HepG2 (cell line): ENCODE measurements around the gene C20orf141. TPM values are rescaled to one million over a fixed set of nuclear protein-coding genes. Genes with fewer than 3 reads are reported as not detected.
A peak's percentile ranks its signal among the peaks of the same experiment; 100 is the strongest.

Experiments used
- ATAC-seq: fragments of 200-7000 bp; cut with Tn5 transposase; 3 replicates; pipeline ENCODE4 v1.9.1; 2020; ENCODE audit warnings: mild to moderate bottlenecking, moderate library complexity
- BruUV-seq: library from RNA; stranded (reverse); fragments of 400-500 nt; replicated peaks from 2 replicates; lab custom pipeline; 2021; lab: Mats Ljungman, UMichigan
- CTCF ChIA-PET: fragments of 300-600 bp; formaldehyde crosslinking; extraction: SDS; loops from one replicate; lab custom pipeline; 2021; ENCODE audit warnings: low total read pairs, inconsistent platforms, low intra/inter-chr PET ratio; lab: Yijun Ruan, JAX
- POLR2A ChIA-PET: fragments of 350-600 bp; sonication (Branson Sonifier 250); formaldehyde crosslinking; loops from one replicate; lab custom pipeline; 2020; ENCODE audit warnings: antibody characterized with exemption, inconsistent platforms; lab: Yijun Ruan, JAX
- DNase-seq: peaks from one replicate; pipeline ENCODE4 v3.0.0-alpha.2; 2015; ENCODE audit warnings: low spot score
- FAIRE-seq: peaks from 3 replicates; lab custom pipeline; 2011; peaks lifted over from hg19 to GRCh38; lab: Jason Lieb, UNC
- H2AFZ ChIP-seq: one replicate; pipeline ENCODE4 v1.6.1; 2011; ENCODE audit warnings: low read length, inconsistent platforms
- H3K27ac ChIP-seq: fragments of 300-600 bp; 3 replicates; pipeline ENCODE4 v1.8.0; 2011; ENCODE audit warnings: mixed run types, mild to moderate bottlenecking, mixed read lengths, low read length, inconsistent platforms; ENCODE audit not compliant: insufficient read depth; ENCODE audit errors: extremely low read length
- H3K27me3 ChIP-seq, 2 experiments: fragments of 200-600 bp in 1 of 2; 2 replicates in 1 of 2; 3 replicates in 1 of 2; pipeline versions ENCODE4 v1.6.0 to v1.8.0; 2011; ENCODE audit warnings: low read length in 2 of 2, mild to moderate bottlenecking in 2 of 2, moderate library complexity in 2 of 2, inconsistent platforms in 1 of 2; ENCODE audit not compliant: insufficient read depth in 2 of 2, control insufficient read depth in 1 of 2
- H3K36me3 ChIP-seq, 2 experiments: fragments of 200-600 bp in 1 of 2; replicated peaks in 1 of 2; 2 replicates in 1 of 2; 3 replicates in 1 of 2; pipeline versions ENCODE4 v1.5.1 to v1.8.0; 2011; ENCODE audit warnings: low read length in 2 of 2, inconsistent platforms in 1 of 2; ENCODE audit not compliant: insufficient read depth in 2 of 2, control insufficient read depth in 1 of 2
- H3K4me1 ChIP-seq: 2 replicates; pipeline ENCODE4 v1.5.1; 2012; ENCODE audit warnings: low read length, inconsistent platforms; ENCODE audit not compliant: insufficient read depth
- H3K4me2 ChIP-seq: 2 replicates; pipeline ENCODE4 v1.6.0; 2011; ENCODE audit warnings: low read depth, low read length, inconsistent platforms
- H3K4me3 ChIP-seq, 3 experiments: fragments of 200-600 bp in 1 of 3; sonication (generic), shearing (Covaris generic) in 1 of 3; replicated peaks in 1 of 3; 2 replicates each; pipeline ENCODE4 v1.5.1; 2011 to 2016; ENCODE audit warnings: low read length in 3 of 3, inconsistent platforms in 2 of 3, low read depth in 2 of 3, mild to moderate bottlenecking in 2 of 3, control low read depth in 1 of 3, mixed read lengths in 1 of 3; ENCODE audit not compliant: insufficient read depth in 1 of 3
- H3K79me2 ChIP-seq: one replicate; pipeline ENCODE4 v1.6.1; 2011; ENCODE audit warnings: low read length, inconsistent platforms; ENCODE audit not compliant: insufficient read depth
- H3K9ac ChIP-seq: 2 replicates; pipeline ENCODE4 v1.6.0; 2011; ENCODE audit warnings: mild to moderate bottlenecking, low read depth, low read length, inconsistent platforms; ENCODE audit not compliant: insufficient read depth
- H3K9me3 ChIP-seq: 2 replicates; pipeline ENCODE4 v1.5.1; 2012; ENCODE audit warnings: mild to moderate bottlenecking, low read length
- H4K20me1 ChIP-seq: 2 replicates; pipeline ENCODE4 v1.6.0; 2011; ENCODE audit warnings: inconsistent platforms, mild to moderate bottlenecking, low read length, moderate library complexity; ENCODE audit not compliant: insufficient read depth
- ATAD3A ChIP-seq: sonication (generic); formaldehyde crosslinking; IDR thresholded peaks from 2 replicates; pipeline ENCODE4 v1.4.0; 2020; ENCODE audit warnings: missing genetic modification reagents
- CENPBD1 ChIP-seq: sonication (generic); formaldehyde crosslinking; IDR thresholded peaks from 2 replicates; pipeline ENCODE4 v1.8.0; 2022; ENCODE audit warnings: missing genetic modification reagents, low read depth, mild to moderate bottlenecking, borderline replicate concordance
- CENPX ChIP-seq: sonication (generic); formaldehyde crosslinking; IDR thresholded peaks from 2 replicates; pipeline ENCODE4 v1.9.0; 2021; ENCODE audit warnings: mild to moderate bottlenecking, missing genetic modification reagents, moderate library complexity
- CSRNP1 ChIP-seq: sonication (generic); formaldehyde crosslinking; IDR thresholded peaks from 2 replicates; pipeline ENCODE4 v1.8.1; 2023; ENCODE audit warnings: mild to moderate bottlenecking, missing genetic modification reagents
- FOXC1 ChIP-seq: sonication (generic); formaldehyde crosslinking; IDR thresholded peaks from 2 replicates; pipeline ENCODE4 v1.8.0; 2022; ENCODE audit warnings: mild to moderate bottlenecking, missing genetic modification reagents, borderline replicate concordance
- HNF4A ChIP-seq: sonication (generic); formaldehyde crosslinking; IDR thresholded peaks from 2 replicates; pipeline ENCODE4 v1.4.0; 2020; ENCODE audit warnings: missing genetic modification reagents
- HNF4G ChIP-seq, 2 experiments: sonication (generic) in 1 of 2; formaldehyde crosslinking in 1 of 2; IDR thresholded peaks; 2 replicates each; pipeline versions ENCODE4 v1.4.0 to v1.6.1; 2011 to 2020; ENCODE audit warnings: borderline replicate concordance in 2 of 2, low read depth in 2 of 2, mild to moderate bottlenecking in 2 of 2, low read length in 1 of 2, missing genetic modification reagents in 1 of 2, moderate library complexity in 1 of 2
- MNT ChIP-seq: fragments of 450-650 bp; IDR thresholded peaks from 2 replicates; pipeline ENCODE4 v1.6.1; 2016
- SAP130 ChIP-seq: IDR thresholded peaks from 2 replicates; pipeline ENCODE4 v1.6.1; 2016; ENCODE audit warnings: low read depth
- SMARCE1 ChIP-seq: fragments of 450-650 bp; IDR thresholded peaks from 2 replicates; pipeline ENCODE4 v1.6.1; 2017; ENCODE audit warnings: borderline replicate concordance
- TMF1 ChIP-seq: sonication (generic); formaldehyde crosslinking; IDR thresholded peaks from 2 replicates; pipeline ENCODE4 v1.8.1; 2022; ENCODE audit warnings: low read depth, missing genetic modification reagents
- ZNF101 ChIP-seq: sonication (generic); formaldehyde crosslinking; IDR thresholded peaks from 2 replicates; pipeline ENCODE4 v1.4.0; 2020; ENCODE audit warnings: mild to moderate bottlenecking, low read depth, missing genetic modification reagents, borderline replicate concordance
- ZNF724P ChIP-seq: sonication (generic); formaldehyde crosslinking; IDR thresholded peaks from 2 replicates; pipeline ENCODE4 v1.8.0; 2022; ENCODE audit warnings: missing genetic modification reagents, borderline replicate concordance
- ZNF768 ChIP-seq: sonication (generic); formaldehyde crosslinking; IDR thresholded peaks from 2 replicates; pipeline ENCODE4 v1.4.0; 2020; ENCODE audit warnings: missing genetic modification reagents
- WGBS: methylation state at CpG from one replicate; pipeline ENCODE4 v1.1.6; 2017; ENCODE audit warnings: low lambda C conversion rate; 5-methylcytosine and 5-hydroxymethylcytosine counted together
- in situ Hi-C: cut with HindIII; loops from 2 replicates; pipeline ENCODE4 v1.10.0; 2017; ENCODE audit warnings: low pct_unique_long_range_greater_than_20kb; ENCODE audit not compliant: extremely low pct_ligation_motif_present
- intact Hi-C: fragments of 100-400 bp; cut with micrococcal nuclease; formaldehyde crosslinking; loops from one replicate; pipeline ENCODE4 v1.10.0; 2022; ENCODE audit not compliant: unreplicated experiment
- polyA plus RNA-seq, 8 experiments: library from polyadenylated mRNA; depleted of rRNA in 3 of 8; stranded (reverse) in 7 of 8; unstranded in 1 of 8; fragments of >200 nt; fragmentation: Illumina TruSeq in 4 of 8; extraction: Trizol in 4 of 8; gene quantifications; 2 replicates each; pipeline versions ENCODE4 v1.2.1 to v1.2.3, GENCODE V29; 2011 to 2016; ENCODE audit warnings: low read depth in 4 of 8, missing spikeins in 1 of 8, mixed read lengths in 1 of 8; ENCODE audit not compliant: insufficient read depth in 1 of 8
- total RNA-seq, 5 experiments: library from RNA; depleted of rRNA; stranded (reverse); fragments of >200 nt; fragmentation: Illumina TruSeq; extraction: Trizol; gene quantifications; 2 replicates each; pipeline ENCODE4 v1.2.3, GENCODE V29; 2016; ENCODE audit warnings: low read depth in 1 of 5

The C20orf141 gene
- total and polyA plus RNA-seq, 2 of the 13 experiments (the other 11 are each of a cell fraction or from before 2014, with no cell fraction given), result not detected

- Histone ChIP-seq H3K36me3 (no peaks in the 10 kb centered on the region), H3K27me3 (peaks cover under 1 to 67% of the 10 kb centered on the region in 2 experiments), H3K79me2 (no peaks in the 10 kb centered on the region), H3K27ac (no peak overlapping the region), H3K9ac (no peak overlapping the region), H3K4me3 (no peak overlapping the region), H4K20me1 (no peaks in the 10 kb centered on the region), H3K4me1 (peaks cover 10% of the 10 kb centered on the region), H3K4me2 (no peak overlapping the region), H2AFZ (no peak overlapping the region), H3K9me3 (no peaks in the 10 kb centered on the region)
- in situ Hi-C loops (no loop called here), intact Hi-C loops (no loop called here)
- POLR2A ChIA-PET, result no interaction called here
- CTCF ChIA-PET, result no interaction called here
- ATAC-seq, result peak; percentile 16; the same call in 1 of the 3 replicates
- TF ChIP-seq CENPBD1 (CRISPR knock-in tag) (no peak), HNF4G (IDR thresholded peaks at IDR 0.05; ENCODE audit: borderline replicate concordance, low read depth, low read length) (0 out of 2 replicates have a peak, but pooled peaks have one; percentile 17), HNF4G (CRISPR knock-in tag; IDR thresholded peaks at IDR 0.05; ENCODE audit: borderline replicate concordance, low read depth) (no peak), SAP130 (CRISPR knock-in tag) (no peak), CENPX (CRISPR knock-in tag) (no peak), TMF1 (no peak), SMARCE1 (no peak), FOXC1 (CRISPR knock-in tag) (no peak), HNF4A (CRISPR knock-in tag) (peak; percentile 24; the same call in 1 of the 2 replicates)
- no peak for FAIRE-seq
- DNase-seq, result no peak
- BruUV-seq, result no TSS peak
- WGBS, result 1% methylated on average over 4 of the region's 4 CpGs
These were observed 8.5 kb upstream of the C20orf141 start for GRCh38 chr20:2806351-2806701.

- in situ Hi-C loops, result no loop called here
- 55% methylated on average over 4 of the region's 4 CpGs for WGBS
- ATAC-seq (no peak), DNase-seq (no peak), FAIRE-seq (no peak)
- H3K4me1 ChIP-seq, result peaks cover 8% of the 10 kb centered on the region
- no peak overlapping the region for H3K4me3 ChIP-seq
- H3K27ac ChIP-seq, result no peak overlapping the region
- intact Hi-C loops, result no loop called here
- H3K79me2 ChIP-seq, result no peaks in the 10 kb centered on the region
- H3K9me3 ChIP-seq, result 0 out of 2 replicates have a peak, but pooled peaks cover 1% of the 10 kb centered on the region
- BruUV-seq, result no TSS peak
- H2AFZ ChIP-seq, result no peak overlapping the region
- H4K20me1 ChIP-seq, result no peaks in the 10 kb centered on the region
- POLR2A ChIA-PET, result no interaction called here
- CTCF ChIA-PET, result no interaction called here
- no peak overlapping the region for H3K4me2 ChIP-seq
- H3K36me3 ChIP-seq, result no peaks in the 10 kb centered on the region
- no peak overlapping the region for H3K9ac ChIP-seq
- H3K27me3 ChIP-seq, result peaks cover 0 to 62% of the 10 kb centered on the region in 2 experiments
- TF ChIP-seq ZNF101 (no peak), ZNF724P (CRISPR knock-in tag) (no peak), ZNF768 (no peak), MNT (no peak), ATAD3A (CRISPR knock-in tag) (no peak), CSRNP1 (CRISPR knock-in tag) (no peak)
These were observed 7.8 kb upstream of the C20orf141 start for GRCh38 chr20:2807019-2807418.
